GM19467 (cell line): Measurements from ENCODE around the gene EMILIN2.

Experiments
- ATAC-seq: cut with Tn5 transposase; IDR thresholded peaks from one replicate; pipeline ENCODE4 v1.9.1; 2021; ENCODE audit warnings: mild to moderate bottlenecking, moderate library complexity; ENCODE audit not compliant: unreplicated experiment

Gene EMILIN2

DNA sequence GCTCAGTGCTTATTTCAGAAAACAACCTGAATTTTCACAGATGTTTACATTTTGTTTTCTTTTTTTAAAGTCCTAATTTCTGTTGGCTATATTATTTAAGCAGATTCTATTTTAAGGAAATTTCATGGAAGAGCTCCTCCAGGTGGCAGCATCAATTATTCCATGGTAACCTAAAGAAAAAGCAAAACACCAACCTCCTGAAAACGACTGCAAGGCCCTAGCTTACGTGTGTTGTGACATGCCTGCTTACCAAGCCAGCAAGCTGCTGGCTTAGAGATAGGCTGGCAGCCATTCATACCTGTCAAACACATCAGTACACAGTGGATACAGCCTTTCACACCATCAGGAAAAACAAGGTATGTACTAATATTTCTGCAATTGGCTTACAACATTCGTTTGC is 101.2 kb downstream of the EMILIN2 start:
- ATAC-seq: no peak

DNA sequence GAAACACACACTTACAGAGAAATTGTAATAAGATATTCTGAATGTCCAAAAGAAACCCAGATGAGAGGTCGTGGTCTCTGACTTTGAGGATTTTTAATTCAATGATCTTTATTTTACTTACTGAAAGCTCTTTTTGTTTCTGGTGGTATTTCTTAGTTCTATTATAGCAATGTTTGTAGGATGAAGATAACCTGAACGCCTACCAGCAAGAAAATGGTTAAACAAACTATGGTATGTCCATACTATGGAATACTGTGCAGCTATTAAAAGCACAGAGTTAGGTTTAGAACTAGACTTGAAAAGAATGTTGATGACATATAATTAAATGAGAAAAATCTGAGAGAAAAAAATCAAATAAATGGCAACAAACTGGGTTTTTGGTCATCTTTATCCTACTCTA is 105.8 kb downstream of the EMILIN2 start:
- no peak for ATAC-seq

DNA sequence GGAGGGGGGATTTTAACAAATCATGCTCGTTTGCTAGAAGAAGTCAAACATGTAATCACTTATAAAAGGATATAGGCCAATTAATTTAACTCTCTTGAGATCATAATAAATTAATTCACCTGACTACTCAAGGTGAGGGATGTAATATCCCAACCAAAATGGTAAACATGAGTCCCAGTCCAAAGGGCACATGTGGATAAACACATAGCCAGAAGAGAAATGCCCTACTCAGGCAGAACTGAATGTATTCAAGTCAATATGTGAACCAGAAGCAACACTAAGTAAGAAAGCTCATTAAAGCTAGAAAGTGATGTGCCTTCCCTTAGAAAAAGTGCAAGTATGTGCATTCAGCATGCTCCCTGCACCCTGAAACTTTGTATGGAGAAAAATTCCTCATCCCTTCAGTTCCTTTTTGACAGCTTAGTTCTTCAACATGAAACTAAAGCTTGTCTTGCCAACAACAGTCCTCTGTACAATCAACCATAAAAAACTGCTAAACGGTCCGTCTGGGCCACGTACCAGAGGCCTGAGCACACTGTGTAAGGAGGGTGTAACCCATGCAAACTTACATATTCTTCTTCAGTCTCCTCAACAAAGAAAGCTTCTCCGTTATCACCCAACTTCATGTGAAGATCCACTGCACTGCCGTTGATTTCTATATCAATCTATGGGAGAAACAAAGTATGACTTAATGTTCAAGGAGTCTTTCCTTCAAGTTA is 107.3 kb downstream of the EMILIN2 start:
- no peak for ATAC-seq

DNA sequence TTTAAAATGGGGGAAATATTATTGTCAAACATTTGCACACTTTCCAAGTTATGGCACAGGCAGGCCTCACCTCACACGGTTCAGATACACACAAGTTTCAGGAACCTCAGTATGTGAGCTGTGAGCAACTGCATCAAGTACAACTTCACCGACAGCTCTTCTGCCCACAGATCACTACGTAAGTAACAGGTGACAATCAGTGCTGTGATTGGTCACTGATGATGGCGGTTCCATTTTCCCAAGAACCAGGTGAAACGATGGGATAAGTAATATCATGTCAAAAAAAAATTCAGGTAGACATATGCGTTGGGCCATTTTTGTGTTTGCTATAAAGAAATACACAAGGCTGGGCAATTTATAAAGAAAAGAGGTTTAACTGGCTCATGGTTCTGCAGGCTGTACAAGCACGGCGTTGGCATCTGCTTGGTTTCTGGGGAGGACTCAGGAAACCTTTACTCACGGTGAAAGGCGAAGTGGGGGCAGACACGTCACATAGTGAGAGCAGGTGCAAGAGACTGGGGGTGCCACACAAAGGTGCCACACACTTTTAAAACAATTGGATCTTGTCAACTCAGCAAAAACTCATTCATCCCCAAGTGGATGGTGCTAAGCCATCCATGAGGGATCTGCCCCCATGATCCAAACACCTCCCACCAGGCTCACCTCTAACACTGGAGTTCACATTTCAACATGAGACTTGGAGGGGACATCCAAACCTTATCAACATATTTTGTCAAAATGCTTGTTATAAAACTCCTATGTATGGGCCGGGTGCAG is 108.3 kb downstream of the EMILIN2 start:
- no peak for ATAC-seq

DNA sequence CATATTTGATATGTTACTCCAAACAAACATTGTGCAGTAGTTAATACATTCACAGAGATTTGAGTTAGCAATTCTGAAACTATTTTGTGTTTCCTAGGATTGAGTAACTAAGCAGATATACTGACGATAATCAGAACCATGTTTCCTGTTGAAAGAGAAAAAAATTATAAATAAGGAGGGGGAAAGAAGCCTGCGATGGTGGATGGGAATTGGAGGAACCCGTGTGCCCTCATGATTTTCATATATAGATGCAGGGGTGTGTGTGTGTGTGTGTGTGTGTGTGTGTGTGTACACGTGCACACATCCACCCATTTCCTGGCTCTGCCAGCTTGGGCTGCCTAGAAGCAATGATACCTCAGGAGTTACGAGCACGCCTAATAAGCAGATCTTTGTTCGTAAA is 109.2 kb downstream of the EMILIN2 start:
- ATAC-seq: no peak

DNA sequence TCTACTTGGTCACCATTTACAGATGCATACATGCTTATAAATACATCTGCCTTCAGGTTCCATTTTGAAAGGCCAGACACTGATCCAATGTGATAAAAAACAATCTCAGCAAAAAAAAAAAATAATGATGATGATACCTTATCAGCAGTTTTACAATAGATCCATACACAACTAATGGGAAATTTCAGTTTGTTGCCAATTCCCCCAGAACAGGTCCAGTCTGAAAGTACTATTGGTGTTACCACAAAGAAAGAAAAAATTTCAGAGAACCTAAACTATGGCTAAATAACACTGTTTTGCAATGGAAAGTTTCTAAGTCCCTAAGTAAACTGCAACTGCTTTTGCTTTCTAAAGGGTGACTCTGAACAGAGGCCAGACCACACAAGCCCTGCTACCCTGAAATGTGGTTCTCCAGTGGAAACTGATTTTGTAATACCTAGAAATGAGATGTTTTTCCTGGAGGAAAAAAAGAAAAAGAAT is 112.1 kb downstream of the EMILIN2 start:
- ATAC-seq: no peak

DNA sequence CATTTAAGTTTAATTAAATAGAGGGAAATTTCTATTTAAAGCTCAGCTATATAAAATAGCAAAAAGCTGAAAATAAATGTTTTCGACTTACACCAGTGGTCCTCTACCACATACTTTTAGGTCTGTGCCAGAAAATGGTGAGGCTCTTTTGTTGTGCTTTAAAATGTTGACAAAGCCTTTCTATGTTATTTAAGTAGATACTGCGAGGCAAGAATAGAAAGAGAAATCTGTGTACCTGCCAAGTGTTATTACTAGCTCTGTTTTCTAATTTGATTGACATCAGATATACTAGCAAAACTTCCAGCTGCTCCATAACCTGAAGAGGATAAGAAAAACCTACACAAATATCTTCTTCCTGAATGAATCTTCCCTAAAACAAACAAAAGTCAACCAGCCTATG is 112.5 kb downstream of the EMILIN2 start:
- no peak for ATAC-seq

DNA sequence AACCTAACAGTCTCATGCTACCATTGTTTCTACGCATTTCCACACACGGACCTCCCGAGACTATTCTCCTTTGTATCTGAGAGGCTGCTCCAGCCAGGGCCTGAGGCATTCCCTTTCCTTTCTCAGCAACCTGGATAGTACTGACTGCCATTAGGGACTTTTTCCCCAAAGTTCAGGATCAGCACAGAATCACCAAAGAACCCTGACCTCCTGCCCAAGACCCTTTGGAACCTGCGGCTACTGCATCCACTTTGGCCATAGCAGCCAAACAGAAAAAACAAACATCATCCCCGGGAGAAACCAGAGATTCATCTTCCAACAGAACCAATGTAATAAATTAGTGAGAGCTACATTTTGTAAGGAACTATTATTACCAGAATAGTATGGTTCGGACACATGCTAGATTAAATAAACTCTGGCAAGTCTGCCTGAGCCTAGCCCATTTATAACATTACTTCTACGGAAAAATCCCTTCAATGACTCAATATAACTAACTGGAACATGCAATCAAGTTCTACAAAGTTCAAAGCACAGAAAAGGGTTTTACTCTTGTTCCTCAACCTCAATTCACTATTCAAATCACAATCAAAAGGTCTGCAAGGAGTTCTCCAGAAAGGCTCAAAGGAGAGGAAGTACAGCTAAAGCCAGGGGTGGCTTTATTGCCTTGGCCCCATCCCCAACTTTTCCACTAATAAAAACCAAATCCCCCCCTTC is 114.3 kb downstream of the EMILIN2 start:
- ATAC-seq: no peak

DNA sequence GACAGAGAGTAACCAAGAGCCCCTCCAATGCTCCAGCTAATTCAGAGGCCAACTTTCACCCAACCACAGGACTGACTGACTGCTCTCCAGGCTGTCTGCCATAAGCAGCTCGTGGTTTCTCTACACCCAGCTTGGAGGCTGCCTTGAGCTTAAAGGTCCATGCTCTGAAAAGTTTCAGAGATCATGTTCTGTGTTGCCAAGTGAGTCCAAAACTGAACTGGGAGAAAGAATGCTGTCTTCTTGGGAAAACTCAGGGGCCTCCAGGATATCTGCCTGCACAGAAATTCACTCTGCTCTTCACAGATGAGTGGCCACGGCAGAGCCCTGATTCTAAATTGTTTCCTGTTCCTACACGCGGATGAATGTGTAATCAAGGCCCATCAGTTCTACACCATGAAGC is 115.0 kb downstream of the EMILIN2 start:
- ATAC-seq: no peak

DNA sequence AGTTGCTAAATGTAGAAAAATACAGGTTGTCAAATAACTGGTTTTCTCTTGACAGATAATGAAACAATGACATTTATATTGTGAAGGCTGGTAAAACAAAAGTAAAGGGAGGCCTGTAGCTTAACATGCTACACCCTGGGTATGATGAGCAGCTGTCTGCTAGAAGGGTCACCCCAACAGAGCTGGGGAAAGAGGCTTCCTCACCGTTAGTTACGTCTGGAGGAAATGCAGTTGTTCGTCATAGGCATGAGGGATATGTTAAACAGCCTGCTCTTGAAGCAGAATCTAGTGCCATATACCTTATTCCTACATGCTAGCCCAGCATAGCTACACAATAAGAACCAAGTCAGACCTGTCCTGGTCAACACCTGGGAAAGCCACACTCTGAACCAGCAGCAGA is 116.2 kb downstream of the EMILIN2 start:
- no peak for ATAC-seq

DNA sequence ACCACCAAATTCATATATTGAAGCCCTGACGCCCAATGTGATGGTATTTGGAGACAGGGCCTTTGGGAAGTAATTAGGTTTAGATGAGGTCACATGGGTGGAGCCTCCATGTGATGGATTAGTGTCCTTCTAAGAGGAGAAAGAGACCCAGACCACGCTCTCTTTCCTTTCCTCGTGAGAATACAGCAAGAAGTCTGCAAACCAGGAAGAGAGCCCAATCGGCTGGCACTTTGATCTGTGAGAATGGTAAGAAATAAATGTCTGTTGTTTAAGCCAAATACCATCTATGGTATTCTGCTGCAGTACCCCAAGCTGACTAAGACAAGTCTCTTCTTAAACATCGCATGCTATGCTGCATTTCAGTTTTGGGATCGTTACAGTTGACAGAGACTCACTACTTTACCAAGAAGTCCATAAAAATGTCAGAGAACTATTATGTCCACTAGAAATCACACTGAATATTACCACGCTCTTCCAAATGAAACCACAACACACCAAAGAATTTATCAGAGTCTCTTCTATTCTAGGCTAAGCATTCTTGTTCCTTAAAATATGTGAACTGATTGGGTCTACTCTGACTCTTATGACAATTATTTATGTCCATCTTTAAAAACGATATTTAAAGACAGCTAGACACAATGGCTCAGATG is 117.7 kb downstream of the EMILIN2 start:
- ATAC-seq: no peak
